Measurements from ENCODE around the gene PALD1. TPM values are rescaled to one million over a fixed set of nuclear protein-coding genes. Genes with fewer than 3 reads are reported as not detected.

The PALD1 gene
- total RNA-seq, 6 experiments from 2014 or later: 0.81 to 2.9 (median 1.3) TPM

GRCh38 chr10:70563230-70563629 is 84.7 kb downstream of the PALD1 start:
- no peaks in the 10 kb centered on the region for H3K27me3 ChIP-seq
- no peak for TF ChIP-seq POLR2A (IDR thresholded peaks at IDR 0.05)
- TF ChIP-seq, protein P1, sequence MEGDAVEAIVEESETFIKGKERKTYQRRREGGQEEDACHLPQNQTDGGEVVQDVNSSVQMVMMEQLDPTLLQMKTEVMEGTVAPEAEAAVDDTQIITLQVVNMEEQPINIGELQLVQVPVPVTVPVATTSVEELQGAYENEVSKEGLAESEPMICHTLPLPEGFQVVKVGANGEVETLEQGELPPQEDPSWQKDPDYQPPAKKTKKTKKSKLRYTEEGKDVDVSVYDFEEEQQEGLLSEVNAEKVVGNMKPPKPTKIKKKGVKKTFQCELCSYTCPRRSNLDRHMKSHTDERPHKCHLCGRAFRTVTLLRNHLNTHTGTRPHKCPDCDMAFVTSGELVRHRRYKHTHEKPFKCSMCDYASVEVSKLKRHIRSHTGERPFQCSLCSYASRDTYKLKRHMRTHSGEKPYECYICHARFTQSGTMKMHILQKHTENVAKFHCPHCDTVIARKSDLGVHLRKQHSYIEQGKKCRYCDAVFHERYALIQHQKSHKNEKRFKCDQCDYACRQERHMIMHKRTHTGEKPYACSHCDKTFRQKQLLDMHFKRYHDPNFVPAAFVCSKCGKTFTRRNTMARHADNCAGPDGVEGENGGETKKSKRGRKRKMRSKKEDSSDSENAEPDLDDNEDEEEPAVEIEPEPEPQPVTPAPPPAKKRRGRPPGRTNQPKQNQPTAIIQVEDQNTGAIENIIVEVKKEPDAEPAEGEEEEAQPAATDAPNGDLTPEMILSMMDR (IDR thresholded peaks at IDR 0.05): no peak
- H3K9me3 ChIP-seq: no peaks in the 10 kb centered on the region
- no peak overlapping the region for H3K27ac ChIP-seq
- H3K36me3 ChIP-seq: no peaks in the 10 kb centered on the region
- 88% methylated on average over 3 of the region's 7 CpGs for WGBS (ENCODE audit: insufficient coverage, low coverage, low lambda C conversion rate, missing lambda C conversion rate)
- intact Hi-C loops (cut with DNase I): no loop called here
- DNase-seq (peak in 1 of 3 donors; percentile 14), ATAC-seq (no peak)
- no peaks in the 10 kb centered on the region for H3K4me1 ChIP-seq
- H3K4me3 ChIP-seq: no peak overlapping the region

- peak in 2 of 3 donors; percentile 14 to 33 for DNase-seq
- intact Hi-C loops (cut with DNase I): no loop called here
Observed at GRCh38 chr10:70564113-70564725, 85.7 kb downstream of the PALD1 start.

GRCh38 chr10:70564901-70565351 is 86.4 kb downstream of the PALD1 start:
- Histone ChIP-seq H3K36me3 (no peaks in the 10 kb centered on the region), H3K4me1 (no peaks in the 10 kb centered on the region), H3K27me3 (no peaks in the 10 kb centered on the region), H3K4me3 (no peak overlapping the region), H3K27ac (no peak overlapping the region), H3K9me3 (no peaks in the 10 kb centered on the region)
- ATAC-seq: peak in 1 of 4 donors; percentile 25
- no peak for TF ChIP-seq POLR2A (IDR thresholded peaks at IDR 0.05)
- TF ChIP-seq, protein P1 (IDR thresholded peaks at IDR 0.05): peak in 1 of 4 donors; percentile 7
- intact Hi-C loops (cut with DNase I): no loop called here
- peak in 1 of 3 donors; percentile 16 for DNase-seq
- WGBS (ENCODE audit: insufficient coverage, low coverage, low lambda C conversion rate, missing lambda C conversion rate): no CpG with 5 or more reads among the region's 6 CpGs

More at GRCh38 chr10:70564113-70564725, 85.7 kb downstream of the PALD1 start:
- Histone ChIP-seq H3K27ac (no peak overlapping the region), H3K4me1 (no peaks in the 10 kb centered on the region), H3K9me3 (no peaks in the 10 kb centered on the region), H3K36me3 (no peaks in the 10 kb centered on the region), H3K27me3 (no peaks in the 10 kb centered on the region), H3K4me3 (no peak overlapping the region)
- TF ChIP-seq, protein P1 (IDR thresholded peaks at IDR 0.05): no peak
- no peak for TF ChIP-seq POLR2A (IDR thresholded peaks at IDR 0.05)
- no peak for ATAC-seq
- WGBS (ENCODE audit: insufficient coverage, low coverage, low lambda C conversion rate, missing lambda C conversion rate): 60% methylated on average over 1 of the region's 21 CpGs

DNA sequence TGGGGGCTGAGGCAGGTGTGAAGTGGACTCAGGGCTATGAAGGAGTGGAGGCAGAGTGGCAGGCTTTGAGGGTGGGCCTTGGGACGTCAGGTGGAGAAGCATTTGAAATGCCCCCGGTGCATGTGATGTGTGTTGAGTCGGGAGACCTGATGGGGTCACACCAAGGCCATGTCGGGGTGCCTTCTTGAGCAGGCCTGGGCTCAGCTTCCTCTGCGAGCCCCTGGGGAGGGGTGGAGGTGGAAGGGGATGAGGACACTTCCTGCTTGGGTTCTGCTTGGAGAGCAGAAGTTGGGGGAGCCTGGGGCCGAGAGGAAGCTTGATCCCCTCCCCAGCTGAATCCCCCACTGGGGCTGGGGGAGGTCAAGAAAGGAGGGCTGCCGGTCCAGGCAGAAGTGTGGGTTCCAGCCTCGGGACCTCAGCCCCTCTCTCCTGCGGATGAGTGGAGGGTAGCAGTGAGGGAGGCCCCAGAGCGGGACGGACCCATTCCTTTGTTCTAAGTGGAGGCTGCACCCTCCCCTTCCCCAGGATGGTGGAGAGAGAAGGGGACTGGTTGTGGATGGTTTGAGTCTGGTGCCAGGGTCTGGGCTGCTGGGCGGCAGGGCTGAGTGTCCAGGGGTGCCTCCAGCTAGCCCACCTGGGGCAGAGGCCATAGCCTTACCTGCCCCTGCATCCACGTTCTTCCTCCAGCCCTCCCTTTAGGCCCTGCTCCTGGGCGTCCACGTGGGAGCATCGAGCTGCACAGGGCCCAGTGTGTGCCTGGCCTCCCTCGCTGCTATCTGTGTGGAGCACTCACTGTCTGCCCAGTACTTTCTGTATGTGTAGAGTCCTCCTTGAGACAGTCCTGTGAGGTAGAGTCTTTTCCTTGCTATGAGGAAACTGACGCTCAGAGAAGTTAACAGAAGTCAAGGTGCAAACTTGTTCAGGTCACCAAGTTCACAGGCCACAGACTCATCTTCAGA is 87.3 kb downstream of the PALD1 start:
- no peak for TF ChIP-seq POLR2A (IDR thresholded peaks at IDR 0.05)
- TF ChIP-seq, protein P1 (IDR thresholded peaks at IDR 0.05): no peak
- Histone ChIP-seq H3K36me3 (no peaks in the 10 kb centered on the region), H3K9me3 (no peaks in the 10 kb centered on the region), H3K4me1 (no peaks in the 10 kb centered on the region), H3K27ac (no peak overlapping the region), H3K4me3 (no peak overlapping the region), H3K27me3 (no peaks in the 10 kb centered on the region)
- WGBS (ENCODE audit: insufficient coverage, low coverage, low lambda C conversion rate, missing lambda C conversion rate): 62% methylated on average over 4 of the region's 18 CpGs
- intact Hi-C loops (cut with DNase I): no loop called here
- DNase-seq (peak in 2 of 3 donors; percentile 26 to 39), ATAC-seq (peak in 2 of 4 donors; percentile 14 to 28)

All from right lobe of liver (tissue), 6 donors.